ENCODE data around the gene ST7.

GRCh38 chr7:116985575-116985974 is 32.3 kb downstream of the ST7 start:
- TF ChIP-seq SUZ12 (IDR thresholded peaks at IDR 0.05; ENCODE audit: extremely low read depth, insufficient read depth, insufficient read length): no peak
- TF ChIP-seq ZNF274 (IDR thresholded peaks at IDR 0.05; ENCODE audit: low read depth, low read length): no peak
